ENCODE results near the gene MEIOC. TPM values are rescaled to one million over a fixed set of nuclear protein-coding genes. Genes with fewer than 3 reads are reported as not detected.

The MEIOC gene
- total and polyA plus RNA-seq, 2 of the 4 experiments (the other 2 are of a cell fraction), result 0.27 to 0.36 TPM

- 85% methylated on average over 2 of the region's 6 CpGs; no CpG with 5 or more reads in 1 of the 2 experiments for WGBS, 2 experiments (ENCODE audit: extremely low coverage in 2 of 2, insufficient read length in 1 of 2)
- H3K23ac ChIP-seq (ENCODE audit: low read depth, low read length), result peak overlapping the region; percentile 64; the same call in 1 of the 2 replicates
- 0 out of 4 replicates have a peak, but pooled peaks cover 0 to 6% of the 10 kb centered on the region in 2 experiments for H3K79me1 ChIP-seq (ENCODE audit: low read depth in 1 of 2, low read length in 2 of 2)
- H3K36me3 ChIP-seq (ENCODE audit: control insufficient read depth, insufficient read depth, low read length), result no peaks in the 10 kb centered on the region
- H4K91ac ChIP-seq (ENCODE audit: insufficient read depth, low read depth, low read length), result peak overlapping the region; percentile 95
- intact Hi-C loops (cut with micrococcal nuclease) (no loop called here), dilution Hi-C loops (cut with HindIII; ENCODE audit: low sequenced_read_pairs, unreplicated experiment) (no loop called here), in situ Hi-C loops (cut with MboI; ENCODE audit: low sequenced_read_pairs) (no loop called here)
- H3K4me2 ChIP-seq (ENCODE audit: low read depth, low read length), result peak overlapping the region; percentile 10; the same call in 1 of the 2 replicates
- H4K8ac ChIP-seq (ENCODE audit: low read depth in 2 of 2, low read length in 2 of 2), result peak overlapping the region; percentile 83 to 84
- peak overlapping the region; percentile 85; the same call in 1 of the 3 replicates for H2BK15ac ChIP-seq (ENCODE audit: low read depth, low read length)
- no peaks in the 10 kb centered on the region for H3K27me3 ChIP-seq (ENCODE audit: control insufficient read depth, insufficient read depth, low read length)
- no peak overlapping the region for H3K9ac ChIP-seq (ENCODE audit: low read depth, low read length)
- H2BK120ac ChIP-seq (ENCODE audit: low read depth, low read length), result peak overlapping the region; percentile 93
- no peak overlapping the region for H3K4me3 ChIP-seq (ENCODE audit: insufficient read depth, low read depth, low read length)
- peak; percentile 25 for ATAC-seq (ENCODE audit: low read depth)
- peak overlapping the region; percentile 76 for H2AK5ac ChIP-seq (ENCODE audit: low read depth, low read length)
- peak overlapping the region; percentile 86 for H4K5ac ChIP-seq (ENCODE audit: low read depth, low read length)
- no peaks in the 10 kb centered on the region for H3K9me3 ChIP-seq (ENCODE audit: control insufficient read depth, insufficient read depth, low read length)
- peaks cover 17% of the 10 kb centered on the region for H3K4me1 ChIP-seq (ENCODE audit: control insufficient read depth, insufficient read depth, low read length)
- POLR2A ChIA-PET (ENCODE audit: unreplicated experiment), result interaction anchor here (0.6 kb wide), 2 partner anchors 47 to 80 kb away, joined by 4 to 7 read pairs; no protein-coding TSS in a partner anchor
- CTCF ChIA-PET, result interaction anchor here (0.9 kb wide), 1 partner anchor 85 kb away, joined by 3 read pairs; no protein-coding TSS in a partner anchor
- peak overlapping the region; percentile 51 for H2BK5ac ChIP-seq (ENCODE audit: low read depth, low read length, poor library complexity, severe bottlenecking)
- H3K56ac ChIP-seq (ENCODE audit: extremely low read depth, insufficient read depth, low read length), result no peak overlapping the region
- peak overlapping the region; percentile 97 for H3K4ac ChIP-seq (ENCODE audit: low read depth, low read length)
- H4K20me1 ChIP-seq (ENCODE audit: insufficient read depth, low read length), result no peaks in the 10 kb centered on the region
- H3K9me1 ChIP-seq (ENCODE audit: insufficient read depth, low read length), result peaks cover 14% of the 10 kb centered on the region
- no TSS peak for BruUV-seq (replicated peaks)
- peak overlapping the region; percentile 85 for H2AK9ac ChIP-seq (replicated peaks; ENCODE audit: low read depth, low read length, poor library complexity)
- peak overlapping the region; percentile 89 for H3K14ac ChIP-seq (replicated peaks; ENCODE audit: low read depth, low read length)
- peak overlapping the region; percentile 60 for H2AFZ ChIP-seq (replicated peaks; ENCODE audit: low read length, poor library complexity)
- H3K18ac ChIP-seq (ENCODE audit: low read depth, low read length), result peak overlapping the region; percentile 83
- peak overlapping the region; percentile 86 for H2BK20ac ChIP-seq (ENCODE audit: low read depth, low read length)
- peak overlapping the region; percentile 77 for H3K27ac ChIP-seq (ENCODE audit: insufficient read depth, low read length)
- no peak for DNase-seq
- TF ChIP-seq USF2 (IDR thresholded peaks at IDR 0.05; ENCODE audit: low read depth, low read length) (no peak), POLR2A (IDR thresholded peaks at IDR 0.05; ENCODE audit: low read depth, low read length) (no peak), MAZ (IDR thresholded peaks at IDR 0.05; ENCODE audit: borderline replicate concordance, low read depth, low read length) (no peak), NFE2L2 (IDR thresholded peaks at IDR 0.05; ENCODE audit: low read depth, low read length) (no peak), CEBPB (IDR thresholded peaks at IDR 0.05; ENCODE audit: low read depth, low read length) (no peak), MXI1 (IDR thresholded peaks at IDR 0.05; ENCODE audit: borderline replicate concordance, low read depth, low read length) (no peak), FOS (IDR thresholded peaks at IDR 0.05; ENCODE audit: low read depth, low read length) (no peak), RAD21 (IDR thresholded peaks at IDR 0.05; ENCODE audit: low read length) (no peak), RFX5 (IDR thresholded peaks at IDR 0.05; ENCODE audit: low read depth, low read length) (no peak), ELK1 (IDR thresholded peaks at IDR 0.05; ENCODE audit: borderline replicate concordance, low read depth, low read length) (no peak), BHLHE40 (IDR thresholded peaks at IDR 0.05; ENCODE audit: low read depth, low read length) (no peak), CTCF (conservative IDR thresholded peaks at IDR 0.05; ENCODE audit: low read depth, low read length) (no peak), CHD1 (IDR thresholded peaks at IDR 0.05; ENCODE audit: low read depth, low read length) (no peak), MAFK (IDR thresholded peaks at IDR 0.05; ENCODE audit: low read depth, low read length) (no peak), RCOR1 (IDR thresholded peaks at IDR 0.05; ENCODE audit: insufficient replicate concordance, low read length) (no peak)
Observed at GRCh38 chr17:44608727-44609435, 47.4 kb upstream of the MEIOC start.

Measured in IMR-90 (cell line).